SJCRH30 (cell line): ENCODE data around the gene FXYD7. TPM values are rescaled to one million over a fixed set of nuclear protein-coding genes. Genes with fewer than 3 reads are reported as not detected.

ENCODE experiments used
- DNase-seq, 2 experiments: peaks; one replicate each; pipeline ENCODE4 v3.0.0-alpha.2; 2015 to 2020
- H3K27ac ChIP-seq: fragments of 250-450 bp; sonication (Bioruptor Pico); 2 replicates; pipeline ENCODE4 v1.5.1; 2020; ENCODE audit warnings: mild to moderate bottlenecking, moderate library complexity
- H3K27me3 ChIP-seq: fragments of 250-450 bp; sonication (Bioruptor Pico); 2 replicates; pipeline ENCODE4 v1.5.1; 2020; ENCODE audit warnings: mild to moderate bottlenecking, moderate library complexity
- H3K36me3 ChIP-seq: fragments of 250-450 bp; sonication (Bioruptor Pico); 2 replicates; pipeline ENCODE4 v1.5.1; 2020; ENCODE audit warnings: mild to moderate bottlenecking, moderate library complexity
- H3K4me1 ChIP-seq: fragments of 250-450 bp; sonication (Bioruptor Pico); 2 replicates; pipeline ENCODE4 v1.5.1; 2020; ENCODE audit warnings: mild to moderate bottlenecking, moderate library complexity
- H3K4me3 ChIP-seq: fragments of 250-450 bp; sonication (Bioruptor Pico); 2 replicates; pipeline ENCODE4 v1.5.1; 2020; ENCODE audit warnings: mild to moderate bottlenecking, moderate library complexity
- H3K9me3 ChIP-seq: fragments of 250-450 bp; sonication (Bioruptor Pico); replicated peaks from 2 replicates; pipeline ENCODE4 v1.5.1; 2020; ENCODE audit warnings: mild to moderate bottlenecking, moderate library complexity
- total RNA-seq: library from RNA; depleted of rRNA; stranded (reverse); fragments of >200 nt; shearing (Covaris generic); gene quantifications from 2 replicates; pipeline ENCODE4 v1.2.3, GENCODE V29; 2014

Gene FXYD7
- total RNA-seq, 1 experiment from 2014 or later, result not detected

DNA sequence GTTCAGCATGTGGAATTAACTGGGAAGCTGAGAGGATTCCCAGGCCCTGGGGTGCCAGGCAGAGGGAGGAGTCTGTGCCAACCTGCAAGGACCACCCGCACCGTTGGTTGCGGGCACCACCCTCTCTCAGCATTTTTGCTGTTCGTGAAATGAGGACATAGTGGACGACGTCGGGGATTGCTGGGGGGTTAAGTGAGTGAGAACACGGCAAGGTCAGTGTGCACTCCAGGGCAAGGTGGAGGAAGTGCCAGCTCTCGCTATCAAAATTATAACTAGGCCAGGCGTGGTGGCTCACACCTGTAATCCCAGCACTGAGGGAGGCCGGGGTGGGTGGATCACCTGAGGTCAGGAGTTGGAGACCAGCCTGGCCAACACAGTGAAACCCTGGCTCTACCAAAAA, 25.3 kb upstream of the FXYD7 start:
- no peak for DNase-seq
- Histone ChIP-seq H3K27ac (no peak overlapping the region), H3K27me3 (peaks cover 11% of the 10 kb centered on the region), H3K4me1 (no peaks in the 10 kb centered on the region), H3K9me3 (no peaks in the 10 kb centered on the region), H3K36me3 (no peaks in the 10 kb centered on the region), H3K4me3 (no peak overlapping the region)

DNA sequence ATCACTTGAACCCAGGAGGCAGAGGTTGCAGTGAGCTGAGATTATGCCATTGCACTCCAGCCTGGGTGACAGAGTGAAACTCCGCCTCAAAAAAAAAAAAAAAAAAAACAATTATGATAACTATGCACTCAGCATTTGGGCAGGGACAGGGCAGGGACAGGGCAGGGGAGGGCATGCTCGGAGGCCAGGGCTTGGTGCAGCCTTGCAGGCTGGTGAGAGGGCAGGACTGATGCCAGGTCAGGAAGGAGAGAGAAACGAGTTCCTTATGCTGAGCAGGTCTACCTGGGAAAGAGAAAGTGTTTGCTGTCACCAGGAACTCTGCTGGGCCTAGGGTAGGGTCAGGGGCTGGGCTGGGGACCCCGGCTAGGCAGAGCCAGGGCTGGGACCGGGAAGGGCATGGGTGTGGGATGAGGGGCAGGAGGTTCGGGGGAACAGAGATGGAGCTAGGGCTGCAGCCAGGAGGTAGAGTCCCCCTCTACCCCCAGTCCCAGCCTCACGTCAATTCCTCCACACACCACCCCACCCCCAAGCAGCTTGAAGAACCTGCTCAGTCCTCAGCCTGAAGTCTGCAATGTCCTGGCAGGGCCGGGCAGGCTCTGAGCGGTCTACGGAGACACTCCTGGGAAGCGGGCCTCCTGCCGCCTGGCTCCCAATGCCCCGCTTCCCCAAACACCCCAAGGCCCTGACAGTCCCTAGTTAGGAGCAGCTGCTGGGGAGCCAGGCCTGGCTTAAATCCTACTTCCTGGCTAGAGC, 24.6 kb upstream of the FXYD7 start:
- peaks cover 11% of the 10 kb centered on the region for H3K27me3 ChIP-seq
- no peak for DNase-seq
- no peaks in the 10 kb centered on the region for H3K36me3 ChIP-seq
- no peaks in the 10 kb centered on the region for H3K9me3 ChIP-seq
- H3K4me1 ChIP-seq, result no peaks in the 10 kb centered on the region
- no peak overlapping the region for H3K27ac ChIP-seq
- no peak overlapping the region for H3K4me3 ChIP-seq

DNA sequence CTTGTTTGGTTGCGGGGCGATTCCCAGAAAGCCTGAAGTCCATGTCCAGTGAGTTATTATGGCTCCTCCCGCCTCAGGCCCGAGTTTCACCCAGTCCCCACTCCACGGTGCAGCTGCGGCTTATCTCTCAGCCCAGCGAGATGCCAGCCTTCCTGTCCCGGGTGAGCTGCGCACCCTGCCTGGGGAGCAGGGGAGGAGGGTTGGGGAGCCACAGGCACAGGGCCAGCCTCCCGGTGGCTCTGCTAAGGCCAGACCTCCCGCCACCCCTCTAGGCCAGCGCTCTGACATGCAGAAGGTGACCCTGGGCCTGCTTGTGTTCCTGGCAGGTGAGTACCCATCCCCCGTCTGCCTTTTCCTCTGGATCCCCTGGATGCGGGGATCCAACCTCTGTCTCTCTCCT, 24.0 kb upstream of the FXYD7 start:
- H3K27me3 ChIP-seq, result peaks cover 11% of the 10 kb centered on the region
- no peak overlapping the region for H3K4me3 ChIP-seq
- no peaks in the 10 kb centered on the region for H3K36me3 ChIP-seq
- no peaks in the 10 kb centered on the region for H3K9me3 ChIP-seq
- no peak overlapping the region for H3K27ac ChIP-seq
- DNase-seq, result no peak
- no peaks in the 10 kb centered on the region for H3K4me1 ChIP-seq

DNA sequence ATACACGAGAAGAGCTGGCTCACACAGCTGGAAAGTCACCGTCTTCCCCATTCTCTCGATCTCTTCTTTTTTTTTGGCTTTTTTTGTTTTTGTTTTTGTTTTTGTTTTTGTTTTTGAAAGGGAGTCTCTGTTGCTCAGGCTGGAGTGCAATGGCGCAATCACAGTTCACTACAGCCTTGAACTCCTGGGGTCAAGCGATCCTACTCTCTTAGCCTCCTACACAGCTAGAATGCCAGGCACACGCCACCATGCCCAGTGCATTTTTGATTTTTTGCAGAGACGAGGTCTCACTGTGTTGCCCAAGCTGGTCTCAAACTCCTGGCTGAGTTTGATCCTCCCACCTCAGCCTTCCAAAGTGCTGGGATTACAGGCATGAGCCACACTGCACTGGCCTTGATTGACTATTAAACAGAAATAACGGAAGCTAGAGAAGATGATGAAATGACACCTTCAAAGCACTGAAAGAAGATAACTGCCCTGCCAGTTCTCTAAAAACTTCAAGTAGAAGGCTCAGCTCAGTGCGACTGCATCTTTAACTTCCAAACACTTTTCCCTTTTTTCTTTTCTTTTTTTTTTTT, 23.4 kb upstream of the FXYD7 start:
- no peak overlapping the region for H3K4me3 ChIP-seq
- no peak for DNase-seq
- H3K9me3 ChIP-seq, result no peaks in the 10 kb centered on the region
- H3K4me1 ChIP-seq, result no peaks in the 10 kb centered on the region
- no peaks in the 10 kb centered on the region for H3K36me3 ChIP-seq
- peaks cover 11% of the 10 kb centered on the region for H3K27me3 ChIP-seq
- H3K27ac ChIP-seq, result no peak overlapping the region

DNA sequence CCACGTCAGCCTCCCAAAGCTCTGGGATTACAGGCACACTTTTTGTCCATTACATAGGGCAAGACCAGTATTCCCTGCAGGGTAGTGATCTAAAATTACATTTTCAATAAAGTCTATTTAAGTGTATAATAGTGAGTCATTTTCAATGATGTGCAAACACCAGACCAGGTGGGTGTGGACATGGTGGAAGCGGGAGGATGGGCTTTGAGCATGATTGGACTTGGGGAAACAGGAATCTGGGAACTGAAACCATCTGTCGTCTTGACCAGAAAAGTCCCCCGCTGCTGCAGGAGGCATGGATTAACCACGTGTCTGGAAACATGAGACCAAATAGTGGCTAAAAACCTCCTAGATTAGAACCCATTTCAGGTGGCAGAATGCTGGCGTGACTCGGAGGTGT, 22.6 kb upstream of the FXYD7 start:
- Histone ChIP-seq H3K4me3 (no peak overlapping the region), H3K27me3 (peaks cover 11% of the 10 kb centered on the region), H3K4me1 (no peaks in the 10 kb centered on the region), H3K36me3 (no peaks in the 10 kb centered on the region), H3K9me3 (no peaks in the 10 kb centered on the region), H3K27ac (no peak overlapping the region)
- peak; percentile 50 to 62 for DNase-seq

DNA sequence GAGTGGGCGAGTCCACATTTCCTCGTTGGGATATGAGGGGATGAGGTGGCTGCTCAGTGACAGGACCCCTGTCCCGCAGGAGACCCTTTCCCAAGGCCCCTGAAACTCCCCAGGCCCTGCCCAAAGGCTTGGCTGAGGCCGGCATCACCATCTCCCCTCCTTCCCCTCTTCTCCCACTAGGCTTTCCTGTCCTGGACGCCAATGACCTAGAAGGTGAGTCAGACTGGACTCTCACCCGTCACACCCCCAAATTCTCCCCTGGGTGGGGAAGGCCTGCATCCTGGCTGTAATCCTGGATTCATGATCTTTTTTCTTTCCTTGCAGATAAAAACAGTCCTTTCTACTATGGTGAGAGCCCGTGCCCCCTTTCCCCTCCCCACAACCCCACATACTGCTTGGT, 22.2 kb upstream of the FXYD7 start:
- H3K27ac ChIP-seq, result no peak overlapping the region
- no peak for DNase-seq
- H3K27me3 ChIP-seq, result peaks cover 11% of the 10 kb centered on the region
- H3K4me3 ChIP-seq, result no peak overlapping the region
- H3K36me3 ChIP-seq, result no peaks in the 10 kb centered on the region
- H3K4me1 ChIP-seq, result no peaks in the 10 kb centered on the region
- H3K9me3 ChIP-seq, result no peaks in the 10 kb centered on the region

DNA sequence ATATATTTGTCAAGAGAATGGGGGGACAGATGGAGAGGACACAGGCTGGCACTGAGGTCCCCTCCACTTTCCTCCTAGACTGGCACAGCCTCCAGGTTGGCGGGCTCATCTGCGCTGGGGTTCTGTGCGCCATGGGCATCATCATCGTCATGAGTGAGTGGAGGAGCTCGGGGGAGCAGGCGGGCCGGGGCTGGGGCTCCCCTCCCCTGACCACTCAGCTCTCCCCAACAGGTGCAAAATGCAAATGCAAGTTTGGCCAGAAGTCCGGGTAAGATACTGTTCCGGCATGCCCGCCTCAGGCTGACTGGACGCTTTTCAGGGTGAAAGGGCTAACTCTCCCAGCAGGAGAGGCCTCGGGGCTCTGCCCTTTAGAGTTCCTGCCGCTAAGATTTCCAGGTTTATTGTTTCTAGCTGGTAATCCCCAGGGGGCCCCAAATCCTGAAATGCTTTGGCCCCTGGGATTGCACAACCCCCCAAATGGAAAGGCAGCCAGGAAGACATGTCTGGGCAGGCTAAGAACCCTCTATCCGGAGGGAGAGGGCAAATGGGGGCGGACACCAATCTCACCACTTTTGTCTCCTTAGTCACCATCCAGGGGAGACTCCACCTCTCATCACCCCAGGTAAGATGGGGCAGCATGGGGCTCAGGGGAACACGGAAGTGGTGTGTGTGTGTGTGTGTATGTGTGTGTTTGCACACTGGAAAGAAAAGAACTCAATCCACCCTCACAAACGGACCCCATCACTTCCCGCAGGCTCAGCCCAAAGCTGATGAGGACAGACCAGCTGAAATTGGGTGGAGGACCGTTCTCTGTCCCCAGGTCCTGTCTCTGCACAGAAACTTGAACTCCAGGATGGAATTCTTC, 20.1 kb upstream of the FXYD7 start:
- no peaks in the 10 kb centered on the region for H3K9me3 ChIP-seq
- no peaks in the 10 kb centered on the region for H3K36me3 ChIP-seq
- H3K27ac ChIP-seq, result no peak overlapping the region
- peaks cover 11% of the 10 kb centered on the region for H3K27me3 ChIP-seq
- DNase-seq, result no peak
- H3K4me3 ChIP-seq, result no peak overlapping the region
- no peaks in the 10 kb centered on the region for H3K4me1 ChIP-seq

DNA sequence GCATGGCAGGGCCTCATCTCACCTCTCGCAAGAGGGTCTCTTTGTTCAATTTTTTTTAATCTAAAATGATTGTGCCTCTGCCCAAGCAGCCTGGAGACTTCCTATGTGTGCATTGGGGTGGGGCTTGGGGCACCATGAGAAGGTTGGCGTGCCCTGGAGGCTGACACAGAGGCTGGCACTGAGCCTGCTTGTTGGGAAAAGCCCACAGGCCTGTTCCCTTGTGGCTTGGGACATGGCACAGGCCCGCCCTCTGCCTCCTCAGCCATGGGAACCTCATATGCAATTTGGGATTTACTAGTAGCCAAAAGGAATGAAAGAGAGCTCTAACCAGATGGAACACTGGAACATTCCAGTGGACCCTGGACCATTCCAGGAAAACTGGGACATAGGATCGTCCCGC, 19.5 kb upstream of the FXYD7 start:
- no peak for DNase-seq

DNA sequence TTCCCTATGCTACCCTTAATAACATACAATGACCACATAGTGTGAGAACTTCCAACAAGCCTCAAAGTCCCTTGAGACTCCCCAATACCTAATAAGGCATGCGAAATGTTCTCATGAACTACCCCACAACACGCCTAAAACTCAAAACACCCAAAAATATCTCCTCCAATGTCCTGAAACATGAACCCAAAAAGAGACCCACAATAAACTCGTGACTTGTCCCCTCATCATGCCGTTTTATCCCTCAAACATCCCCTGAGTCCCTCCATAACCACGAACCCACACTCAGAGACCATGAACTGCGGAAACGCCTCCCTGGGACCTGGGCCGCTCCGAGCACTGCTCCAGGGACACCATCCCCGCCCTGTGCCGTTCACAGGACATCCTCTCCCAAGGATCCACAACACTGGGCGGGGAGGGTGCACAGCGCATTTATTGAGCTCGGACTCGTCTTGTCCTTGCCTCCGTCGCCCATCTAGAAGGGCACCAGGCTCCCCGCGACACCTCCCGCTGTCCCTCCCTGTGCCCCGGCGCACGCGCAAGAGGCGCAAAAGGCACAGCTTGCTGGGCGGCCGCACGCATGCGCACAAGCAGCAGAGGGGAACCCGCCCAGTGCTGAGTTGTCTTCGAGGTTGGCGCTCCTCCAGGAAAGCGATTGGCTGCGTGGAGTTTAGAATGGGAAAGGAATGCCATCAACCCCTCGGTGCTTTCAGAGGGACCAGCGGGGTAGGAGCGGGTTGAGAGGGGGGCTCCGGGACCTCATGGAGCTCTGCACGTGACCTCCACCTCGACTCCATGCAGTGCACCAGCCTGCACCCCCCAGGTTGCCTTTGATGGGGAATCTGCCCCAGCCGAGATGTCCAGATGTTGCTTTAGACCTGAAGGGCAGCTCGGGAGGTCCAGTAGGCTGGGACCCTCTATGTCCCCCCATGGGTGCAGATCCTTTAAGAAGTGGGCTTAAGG, 18.7 kb upstream of the FXYD7 start:
- Histone ChIP-seq H3K9me3 (no peaks in the 10 kb centered on the region), H3K36me3 (no peaks in the 10 kb centered on the region), H3K4me1 (no peaks in the 10 kb centered on the region), H3K27ac (no peak overlapping the region), H3K4me3 (no peak overlapping the region), H3K27me3 (peaks cover 13% of the 10 kb centered on the region)
- peak in 1 of 2 experiments; percentile 26 for DNase-seq

More for the DNA sequence above, 19.5 kb upstream of the FXYD7 start:
- peaks cover 13% of the 10 kb centered on the region for H3K27me3 ChIP-seq
- no peak overlapping the region for H3K27ac ChIP-seq
- H3K36me3 ChIP-seq, result no peaks in the 10 kb centered on the region
- H3K9me3 ChIP-seq, result no peaks in the 10 kb centered on the region
- no peaks in the 10 kb centered on the region for H3K4me1 ChIP-seq
- H3K4me3 ChIP-seq, result no peak overlapping the region

DNA sequence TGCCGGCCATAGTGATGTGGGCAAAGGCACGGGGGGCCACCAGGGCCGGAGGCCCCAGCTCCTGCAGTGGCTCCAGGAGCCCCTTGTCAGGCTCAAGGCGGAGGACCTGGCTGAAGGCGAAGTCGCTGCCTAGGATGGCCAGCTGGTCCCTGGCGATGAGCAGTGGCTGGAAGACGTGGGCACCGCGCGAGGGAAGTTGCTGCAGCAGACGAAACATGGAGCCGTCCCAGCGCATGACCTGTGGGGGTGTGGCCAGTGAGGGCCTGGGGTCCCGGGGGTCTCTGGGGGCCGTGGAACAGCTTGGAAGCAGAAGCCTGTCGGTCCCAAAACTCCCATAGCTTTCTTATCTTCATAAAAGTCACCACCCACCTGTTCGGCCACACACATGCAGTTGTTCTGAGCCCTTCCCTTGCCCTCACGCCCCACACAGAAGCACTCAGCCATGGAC, 17.8 kb upstream of the FXYD7 start:
- H3K27ac ChIP-seq, result no peak overlapping the region
- no peaks in the 10 kb centered on the region for H3K36me3 ChIP-seq
- no peak for DNase-seq
- H3K27me3 ChIP-seq, result peaks cover 13% of the 10 kb centered on the region
- H3K9me3 ChIP-seq, result no peaks in the 10 kb centered on the region
- H3K4me3 ChIP-seq, result no peak overlapping the region
- no peaks in the 10 kb centered on the region for H3K4me1 ChIP-seq

DNA sequence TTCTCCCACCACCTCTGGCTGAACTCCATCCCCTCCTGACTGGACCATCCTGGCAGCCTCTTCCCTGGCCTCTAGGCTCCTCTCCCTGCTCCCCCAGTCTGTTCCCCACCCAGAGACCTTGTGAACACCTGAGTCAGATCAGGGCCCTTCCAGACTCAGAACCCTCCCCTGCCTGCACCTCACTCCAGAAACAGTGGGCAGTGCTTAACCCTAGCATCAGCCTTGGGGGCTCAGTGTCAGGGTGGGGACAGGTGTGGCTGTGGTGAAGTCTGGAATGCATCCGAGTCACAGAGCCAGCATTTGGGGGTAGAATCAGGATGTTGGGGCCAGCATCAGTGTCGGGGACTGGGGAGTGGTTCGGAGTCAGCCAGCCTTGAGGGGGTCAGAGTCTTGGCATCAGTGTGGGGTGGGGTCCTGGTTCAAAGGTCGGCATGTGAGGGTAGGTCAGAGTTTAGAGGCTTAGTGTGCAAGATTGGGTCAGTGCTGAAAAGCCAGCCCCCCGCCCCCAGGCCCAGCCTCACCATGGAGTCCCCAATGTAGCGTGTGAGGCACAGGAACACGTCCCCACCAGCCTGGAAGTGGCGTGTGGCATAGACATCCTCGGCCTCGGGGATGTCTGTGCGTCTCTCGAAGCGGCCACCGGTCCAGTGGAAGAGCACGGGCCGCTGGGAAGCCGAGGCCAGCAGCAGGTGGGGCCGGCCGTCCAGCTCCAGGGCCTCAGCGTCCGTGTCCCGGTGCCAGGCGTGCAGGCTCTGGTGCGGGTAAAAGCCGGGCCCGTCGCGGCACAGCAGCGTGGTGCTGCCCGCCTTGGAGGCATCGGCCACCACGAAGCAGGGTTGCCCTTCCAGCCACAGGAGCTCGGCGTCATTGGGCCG, 17.1 kb upstream of the FXYD7 start:
- Histone ChIP-seq H3K27me3 (peaks cover 13% of the 10 kb centered on the region), H3K36me3 (no peaks in the 10 kb centered on the region), H3K4me1 (no peaks in the 10 kb centered on the region), H3K9me3 (no peaks in the 10 kb centered on the region), H3K27ac (no peak overlapping the region), H3K4me3 (no peak overlapping the region)
- no peak for DNase-seq

DNA sequence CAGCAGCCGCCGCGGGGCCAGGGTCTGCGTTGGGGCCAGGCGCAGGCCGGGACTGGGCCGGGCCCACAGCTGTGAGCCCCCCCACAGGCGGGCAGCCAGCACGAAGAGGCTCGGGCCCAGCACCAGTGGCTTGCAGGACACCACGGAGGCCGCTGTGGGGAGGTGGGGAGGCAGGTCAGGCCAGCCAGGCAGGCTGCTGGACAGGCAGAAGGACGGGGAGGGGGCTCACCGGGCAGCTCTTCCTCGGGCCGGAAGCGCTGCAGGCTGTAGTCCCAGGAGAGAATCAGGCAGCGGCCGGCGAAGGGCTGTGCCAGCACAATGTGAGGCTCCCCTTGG, 16.5 kb upstream of the FXYD7 start:
- no peaks in the 10 kb centered on the region for H3K9me3 ChIP-seq
- peaks cover 12% of the 10 kb centered on the region for H3K27me3 ChIP-seq
- H3K36me3 ChIP-seq, result no peaks in the 10 kb centered on the region
- DNase-seq, result no peak
- H3K4me3 ChIP-seq, result no peak overlapping the region
- no peaks in the 10 kb centered on the region for H3K4me1 ChIP-seq
- H3K27ac ChIP-seq, result no peak overlapping the region

DNA sequence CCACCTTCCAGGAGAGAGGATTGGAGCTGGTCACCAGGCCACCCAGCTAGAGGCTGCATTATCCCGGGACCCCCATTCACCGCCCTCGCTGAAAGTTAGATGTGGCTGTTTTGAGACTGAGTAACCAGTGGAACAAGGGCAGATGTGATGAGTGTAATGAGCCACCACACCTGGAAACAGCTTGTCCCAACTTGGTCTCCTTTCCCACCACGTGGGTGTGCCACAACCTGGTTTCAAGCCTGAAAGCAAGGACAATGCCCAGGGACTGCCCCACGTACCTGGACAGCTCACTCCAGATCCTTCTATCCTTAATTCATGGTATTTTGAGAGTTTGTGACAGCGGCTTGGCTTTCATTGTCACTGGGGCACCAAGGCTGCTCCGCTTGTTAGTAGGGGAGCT, 15.2 kb upstream of the FXYD7 start:
- Histone ChIP-seq H3K4me1 (no peaks in the 10 kb centered on the region), H3K27me3 (peaks cover 8% of the 10 kb centered on the region), H3K27ac (no peak overlapping the region), H3K4me3 (no peak overlapping the region), H3K9me3 (no peaks in the 10 kb centered on the region), H3K36me3 (no peaks in the 10 kb centered on the region)
- DNase-seq, result no peak
